ENCODE data around the gene SSX2. TPM values are rescaled to one million over a fixed set of nuclear protein-coding genes. Genes with fewer than 3 reads are reported as not detected.
"Not testable (repeated sequence)": the region's sequence is repeated elsewhere in the genome, so short reads cannot be mapped to it uniquely, and the experiment has no call there.

The SSX2 gene, protein sequence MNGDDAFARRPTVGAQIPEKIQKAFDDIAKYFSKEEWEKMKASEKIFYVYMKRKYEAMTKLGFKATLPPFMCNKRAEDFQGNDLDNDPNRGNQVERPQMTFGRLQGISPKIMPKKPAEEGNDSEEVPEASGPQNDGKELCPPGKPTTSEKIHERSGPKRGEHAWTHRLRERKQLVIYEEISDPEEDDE
- not detected for total RNA-seq
- long read RNA-seq, donor 1 = 0 reads
- long read RNA-seq, donor 2 = 0 reads

DNA sequence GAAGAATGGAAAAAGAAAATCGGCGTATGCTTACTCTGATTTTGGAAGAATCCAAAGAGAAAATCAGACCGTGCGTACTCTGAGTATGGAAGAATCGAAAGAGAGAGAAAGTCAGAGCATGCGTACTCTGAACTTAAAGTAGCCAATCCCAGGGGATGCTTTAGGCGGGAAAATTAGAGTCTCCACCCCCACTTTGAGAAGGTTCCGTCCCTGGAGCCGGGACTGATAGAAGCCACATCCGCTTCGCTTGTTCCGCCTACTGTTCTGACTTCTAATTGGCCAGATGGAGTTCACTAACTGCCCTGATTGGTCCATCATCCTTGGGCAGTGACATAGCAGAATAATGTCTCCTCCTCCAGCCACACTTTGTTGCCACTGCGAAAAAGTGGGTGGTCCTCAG, at the start of gene SSX2:
Gene SSX2, minus strand, starts transcription at position 101 of the 400 bp plus-strand sequence. CDS start 1,429 bp downstream, outside the sequence.
- DNase-seq; H3K4me1 ChIP-seq (ENCODE audit: low read depth); H3K4me3 ChIP-seq; ATAC-seq; H3K9me3 ChIP-seq; H3K36me3 ChIP-seq (ENCODE audit: low read depth); intact Hi-C loops (cut with DNase I, micrococcal nuclease): not testable (repeated sequence)

- H3K4me3 ChIP-seq; H3K9me3 ChIP-seq; DNase-seq; H3K4me1 ChIP-seq (ENCODE audit: low read depth); ATAC-seq; H3K36me3 ChIP-seq (ENCODE audit: low read depth); intact Hi-C loops (cut with DNase I, micrococcal nuclease): not testable (repeated sequence)
These were observed 44.0 kb upstream of the SSX2 start, which contains the start of gene SSX2B for GRCh38 chrX:52750952-52751351. SSX2B (plus strand) TSS chrX:52751252; CDS start chrX:52752681, 1,429 bp downstream.

GRCh38 chrX:52692034-52692433, 14.9 kb downstream of the SSX2 start:
- ATAC-seq = peak; percentile 80
- H3K4me3 ChIP-seq; DNase-seq; H3K9me3 ChIP-seq; H3K4me1 ChIP-seq (ENCODE audit: low read depth); H3K36me3 ChIP-seq (ENCODE audit: low read depth); intact Hi-C loops (cut with DNase I, micrococcal nuclease): not testable (repeated sequence)

- H3K36me3 ChIP-seq (ENCODE audit: low read depth); H3K4me3 ChIP-seq; DNase-seq; intact Hi-C loops (cut with DNase I, micrococcal nuclease); ATAC-seq; H3K9me3 ChIP-seq; H3K4me1 ChIP-seq (ENCODE audit: low read depth): not testable (repeated sequence)
These were observed 44.8 kb downstream of the SSX2 start for GRCh38 chrX:52662218-52662617.

DNA sequence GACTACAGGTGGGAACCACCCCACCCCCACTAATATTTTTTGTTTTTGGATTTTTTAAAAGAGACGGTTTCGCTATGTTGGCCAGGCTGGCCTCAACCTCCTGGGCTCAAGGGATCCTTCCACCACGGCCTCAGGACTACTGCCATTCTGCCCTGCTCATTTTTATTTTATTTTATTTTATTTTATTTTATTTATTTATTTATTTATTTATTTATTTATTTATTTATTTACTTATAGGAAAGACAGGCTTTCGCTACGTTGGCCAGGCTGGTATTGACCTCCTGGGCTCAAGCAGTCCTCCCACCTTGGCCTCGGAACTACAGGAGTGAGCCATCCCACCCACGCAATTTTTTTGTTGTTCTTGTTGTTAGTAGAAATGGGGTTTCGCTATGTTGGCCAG, 51.5 kb downstream of the SSX2 start:
- H3K36me3 ChIP-seq (ENCODE audit: low read depth); H3K9me3 ChIP-seq; DNase-seq; ATAC-seq; H3K4me3 ChIP-seq; H3K4me1 ChIP-seq (ENCODE audit: low read depth); intact Hi-C loops (cut with DNase I, micrococcal nuclease): not testable (repeated sequence)

- ATAC-seq; DNase-seq; H3K4me1 ChIP-seq (ENCODE audit: low read depth); H3K9me3 ChIP-seq; H3K4me3 ChIP-seq; intact Hi-C loops (cut with DNase I, micrococcal nuclease); H3K36me3 ChIP-seq (ENCODE audit: low read depth): not testable (repeated sequence)
These were observed 52.2 kb downstream of the SSX2 start, which contains the start of gene SSX7 for GRCh38 chrX:52654800-52655199. SSX7 (minus strand) TSS chrX:52654900; CDS start chrX:52653472, 1,428 bp downstream.

GRCh38 chrX:52650676-52651075, 56.3 kb downstream of the SSX2 start:
- H3K36me3 ChIP-seq (ENCODE audit: low read depth); H3K4me3 ChIP-seq; ATAC-seq; H3K9me3 ChIP-seq; intact Hi-C loops (cut with DNase I, micrococcal nuclease); DNase-seq; H3K4me1 ChIP-seq (ENCODE audit: low read depth): not testable (repeated sequence)

- H3K36me3 ChIP-seq (ENCODE audit: low read depth); H3K9me3 ChIP-seq; H3K4me3 ChIP-seq; intact Hi-C loops (cut with DNase I, micrococcal nuclease); H3K4me1 ChIP-seq (ENCODE audit: low read depth); DNase-seq; ATAC-seq: not testable (repeated sequence)
These were observed 58.0 kb downstream of the SSX2 start for GRCh38 chrX:52648956-52649355.

Other genes with a start within 250 kb of the SSX2 start
- not detected for gene XAGE1A, start 211.4 kb downstream of the SSX2 start, total RNA-seq
- not detected for gene XAGE1B, start 190.1 kb downstream of the SSX2 start, total RNA-seq
- gene SSX7, start 52.3 kb downstream of the SSX2 start, total RNA-seq = not detected
- gene SSX2B, start 44.1 kb upstream of the SSX2 start, total RNA-seq = not detected
- not detected for gene SPANXN5, start 90.2 kb upstream of the SSX2 start, total RNA-seq
- gene XAGE5, start 104.1 kb upstream of the SSX2 start, total RNA-seq = not detected
- not detected for gene XAGE3, start 160.9 kb upstream of the SSX2 start, total RNA-seq
- 10 to 100 TPM; 11.7 to 17.0 (median 15.6) TPM for gene FAM156B, start 190.2 kb upstream of the SSX2 start, total RNA-seq

Measured in mucosa of descending colon (tissue), 3 donors.